Measurements from ENCODE around the gene XAB2.

DNA sequence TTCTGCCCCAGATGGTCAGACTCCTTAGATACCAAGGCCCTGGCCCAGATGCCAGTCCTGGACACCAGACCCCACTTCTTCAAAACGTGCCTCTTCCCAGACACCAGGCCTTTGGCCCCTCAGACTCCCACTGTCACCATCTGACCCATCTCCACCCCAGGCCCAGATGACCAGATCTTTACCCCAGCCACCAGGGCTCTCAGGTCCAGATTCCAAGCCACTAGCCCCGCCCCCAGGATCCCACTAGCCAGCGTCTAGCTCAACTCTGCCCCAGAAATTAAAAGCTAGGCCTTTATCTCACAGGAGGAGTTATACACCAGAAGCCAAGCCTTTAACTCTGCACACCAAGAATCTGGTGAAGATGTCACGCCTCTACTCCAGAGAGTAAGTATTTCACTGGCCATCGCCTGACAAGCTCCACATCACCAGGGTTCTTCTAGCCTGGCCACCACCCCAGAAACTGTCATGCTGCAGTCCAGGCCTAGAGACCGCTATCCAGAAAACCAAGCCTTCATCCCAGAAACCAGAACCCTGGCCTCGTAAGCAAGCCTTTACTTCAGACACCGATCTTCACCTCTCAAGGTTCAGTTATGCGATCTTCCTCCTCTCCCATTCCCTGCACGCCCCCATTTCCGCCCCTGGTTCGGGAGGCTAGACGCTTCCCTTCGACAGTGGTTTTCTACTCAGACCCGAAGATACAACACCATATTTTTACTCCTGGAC is 595 bp downstream of the XAB2 start:
- TF ChIP-seq, protein P1, sequence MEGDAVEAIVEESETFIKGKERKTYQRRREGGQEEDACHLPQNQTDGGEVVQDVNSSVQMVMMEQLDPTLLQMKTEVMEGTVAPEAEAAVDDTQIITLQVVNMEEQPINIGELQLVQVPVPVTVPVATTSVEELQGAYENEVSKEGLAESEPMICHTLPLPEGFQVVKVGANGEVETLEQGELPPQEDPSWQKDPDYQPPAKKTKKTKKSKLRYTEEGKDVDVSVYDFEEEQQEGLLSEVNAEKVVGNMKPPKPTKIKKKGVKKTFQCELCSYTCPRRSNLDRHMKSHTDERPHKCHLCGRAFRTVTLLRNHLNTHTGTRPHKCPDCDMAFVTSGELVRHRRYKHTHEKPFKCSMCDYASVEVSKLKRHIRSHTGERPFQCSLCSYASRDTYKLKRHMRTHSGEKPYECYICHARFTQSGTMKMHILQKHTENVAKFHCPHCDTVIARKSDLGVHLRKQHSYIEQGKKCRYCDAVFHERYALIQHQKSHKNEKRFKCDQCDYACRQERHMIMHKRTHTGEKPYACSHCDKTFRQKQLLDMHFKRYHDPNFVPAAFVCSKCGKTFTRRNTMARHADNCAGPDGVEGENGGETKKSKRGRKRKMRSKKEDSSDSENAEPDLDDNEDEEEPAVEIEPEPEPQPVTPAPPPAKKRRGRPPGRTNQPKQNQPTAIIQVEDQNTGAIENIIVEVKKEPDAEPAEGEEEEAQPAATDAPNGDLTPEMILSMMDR (IDR thresholded peaks at IDR 0.05) = no peak
- no peak for TF ChIP-seq EZH2 (IDR thresholded peaks at IDR 0.05; ENCODE audit: borderline replicate concordance, insufficient read depth, low read depth, low read length, poor library complexity, severe bottlenecking)

All from B cell (primary cell).